ENCODE measurements around the gene FAM149A.

The FAM149A gene

GRCh38 chr4:186192066-186192612, 87.6 kb downstream of the FAM149A start:
- in situ Hi-C loops (cut with MboI; ENCODE audit: low sequenced_read_pairs, unreplicated experiment), result no loop called here
- no peak for TF ChIP-seq CTCF (IDR thresholded peaks at IDR 0.05; ENCODE audit: borderline replicate concordance, control extremely low read depth, extremely low read depth, insufficient read depth, missing control alignments)
- DNase-seq (ENCODE audit: low spot score), result no peak

- DNase-seq (ENCODE audit: low spot score), result no peak
- no peak for TF ChIP-seq CTCF (IDR thresholded peaks at IDR 0.05; ENCODE audit: borderline replicate concordance, control extremely low read depth, extremely low read depth, insufficient read depth, missing control alignments)
- in situ Hi-C loops (cut with MboI; ENCODE audit: low sequenced_read_pairs, unreplicated experiment), result no loop called here
These were observed 89.3 kb downstream of the FAM149A start for GRCh38 chr4:186193851-186194250.

- in situ Hi-C loops (cut with MboI; ENCODE audit: low sequenced_read_pairs, unreplicated experiment), result no loop called here
- no peak for TF ChIP-seq CTCF (IDR thresholded peaks at IDR 0.05; ENCODE audit: borderline replicate concordance, control extremely low read depth, extremely low read depth, insufficient read depth, missing control alignments)
- DNase-seq (ENCODE audit: low spot score), result no peak
These were observed 91.6 kb downstream of the FAM149A start for GRCh38 chr4:186196063-186196462.

- in situ Hi-C loops (cut with MboI; ENCODE audit: low sequenced_read_pairs, unreplicated experiment), result no loop called here
- no peak for TF ChIP-seq CTCF (IDR thresholded peaks at IDR 0.05; ENCODE audit: borderline replicate concordance, control extremely low read depth, extremely low read depth, insufficient read depth, missing control alignments)
- DNase-seq (ENCODE audit: low spot score), result no peak
These were observed 96.0 kb downstream of the FAM149A start for GRCh38 chr4:186200516-186200915.

GRCh38 chr4:186201010-186201409, 96.5 kb downstream of the FAM149A start:
- in situ Hi-C loops (cut with MboI; ENCODE audit: low sequenced_read_pairs, unreplicated experiment), result no loop called here
- TF ChIP-seq CTCF (IDR thresholded peaks at IDR 0.05; ENCODE audit: borderline replicate concordance, control extremely low read depth, extremely low read depth, insufficient read depth, missing control alignments), result no peak
- DNase-seq (ENCODE audit: low spot score), result no peak

- peak; percentile 66 for TF ChIP-seq CTCF (IDR thresholded peaks at IDR 0.05; ENCODE audit: borderline replicate concordance, control extremely low read depth, extremely low read depth, insufficient read depth, missing control alignments)
- in situ Hi-C loops (cut with MboI; ENCODE audit: low sequenced_read_pairs, unreplicated experiment), result no loop called here
- peak; percentile 68 for DNase-seq (ENCODE audit: low spot score)
These were observed 97.2 kb downstream of the FAM149A start for GRCh38 chr4:186201535-186202230.
